Measurements from ENCODE around the gene PCNX2.

The PCNX2 gene, protein sequence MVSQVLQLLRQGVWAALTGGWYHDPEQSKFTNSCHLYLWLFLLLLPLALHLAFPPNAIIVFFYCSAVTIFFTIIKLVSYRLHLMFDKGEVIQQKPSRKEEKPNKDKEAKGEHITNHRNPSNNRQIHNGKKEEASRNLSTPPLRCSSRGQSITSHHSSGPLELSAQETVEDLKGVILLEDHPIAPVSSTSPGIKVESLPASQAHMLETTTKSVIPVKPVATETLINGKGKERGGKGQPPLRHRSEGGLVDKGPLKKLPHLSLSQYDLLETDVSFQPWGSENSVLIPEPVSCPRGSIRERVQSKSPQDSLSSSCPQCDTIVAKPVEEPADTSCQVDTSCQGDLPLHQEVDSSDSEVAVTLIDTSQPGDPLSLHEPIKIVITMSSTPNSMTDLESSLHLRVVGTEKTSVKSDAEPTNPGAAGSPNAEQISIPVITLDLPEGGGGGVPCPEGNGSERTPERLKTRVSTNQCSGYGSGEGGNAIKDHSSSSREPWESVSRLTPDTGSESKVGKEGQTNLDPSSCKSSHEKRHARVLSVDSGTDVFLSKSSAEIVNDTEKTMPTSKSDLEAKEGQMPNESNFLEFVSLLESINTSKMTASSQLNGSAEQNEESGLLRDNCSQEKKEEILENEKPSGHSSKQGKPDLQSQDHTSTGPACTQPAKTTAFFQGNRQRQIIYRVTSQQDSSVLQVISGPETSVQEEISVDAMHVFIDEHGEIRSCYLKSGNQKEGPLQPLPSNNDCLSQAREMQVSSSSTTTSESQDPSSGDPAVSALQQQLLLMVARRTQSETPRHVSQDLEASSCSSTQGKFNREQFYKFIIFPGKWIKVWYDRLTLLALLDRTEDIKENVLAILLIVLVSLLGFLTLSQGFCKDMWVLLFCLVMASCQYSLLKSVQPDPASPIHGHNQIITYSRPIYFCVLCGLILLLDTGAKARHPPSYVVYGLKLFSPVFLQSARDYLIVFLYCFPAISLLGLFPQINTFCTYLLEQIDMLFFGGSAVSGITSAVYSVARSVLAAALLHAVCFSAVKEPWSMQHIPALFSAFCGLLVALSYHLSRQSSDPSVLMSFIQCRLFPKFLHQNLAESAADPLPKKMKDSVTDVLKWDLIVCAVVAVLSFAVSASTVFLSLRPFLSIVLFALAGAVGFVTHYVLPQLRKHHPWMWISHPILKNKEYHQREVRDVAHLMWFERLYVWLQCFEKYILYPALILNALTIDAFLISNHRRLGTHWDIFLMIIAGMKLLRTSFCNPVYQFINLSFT (N-terminal part only)

DNA sequence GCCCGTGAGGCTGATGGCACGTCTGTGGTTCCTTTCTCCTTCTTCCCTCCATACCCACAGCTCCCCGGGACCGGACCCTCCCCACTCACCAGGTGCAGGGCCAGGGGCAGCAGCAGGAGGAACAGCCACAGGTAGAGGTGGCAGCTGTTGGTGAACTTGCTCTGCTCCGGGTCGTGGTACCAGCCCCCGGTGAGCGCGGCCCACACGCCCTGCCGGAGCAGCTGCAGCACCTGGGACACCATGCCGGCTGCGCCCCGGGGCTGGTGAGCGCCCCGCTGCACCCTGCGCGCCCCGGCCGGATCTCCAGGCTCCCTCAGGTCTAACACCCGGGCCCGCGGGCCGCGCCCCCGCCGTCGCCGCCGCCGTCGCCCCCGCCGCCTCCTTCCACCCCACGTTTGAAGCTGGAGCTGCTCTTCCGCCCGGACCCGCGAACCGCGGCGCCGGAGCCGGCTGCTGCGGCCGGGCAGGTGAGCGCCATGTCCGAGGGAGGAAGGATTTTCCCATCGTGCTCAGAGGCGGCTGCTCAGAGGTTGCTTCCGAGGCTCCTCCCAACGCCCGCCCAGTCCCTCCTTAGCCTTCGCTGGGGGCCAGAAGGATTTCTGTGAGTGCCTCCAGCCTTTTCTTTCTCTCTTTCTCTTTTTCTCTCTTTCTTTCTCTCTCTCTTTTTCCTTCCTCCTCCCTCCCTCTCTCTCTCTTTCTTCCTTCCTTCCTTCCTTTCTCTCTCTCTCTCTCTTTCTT lies at the start of gene PCNX2:
Gene PCNX2 (minus strand): TSS at position 489 of the 738 bp plus-strand sequence. CDS start 247 bp downstream, at position 242.
- peak; percentile 88 to 89 for ATAC-seq

DNA sequence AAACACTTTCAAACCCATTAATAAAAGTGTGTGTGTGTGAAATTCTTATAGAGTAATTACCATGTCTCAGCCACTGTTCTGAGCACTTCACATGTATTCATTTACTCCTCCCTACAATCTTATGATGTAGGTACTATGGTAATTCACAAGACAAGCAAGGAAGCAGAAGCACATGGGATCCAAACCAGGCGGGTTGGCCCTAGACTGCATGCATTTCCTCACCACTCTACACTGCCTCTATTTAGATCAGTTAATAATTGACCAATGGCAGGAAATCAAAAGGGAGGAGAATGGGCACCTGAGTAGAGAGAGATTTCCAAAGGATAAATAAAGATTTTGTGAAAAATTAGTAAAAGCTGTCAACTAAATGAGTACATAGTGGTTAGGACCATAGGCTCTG lies 47.7 kb upstream of the PCNX2 start:
- no peak for ATAC-seq

DNA sequence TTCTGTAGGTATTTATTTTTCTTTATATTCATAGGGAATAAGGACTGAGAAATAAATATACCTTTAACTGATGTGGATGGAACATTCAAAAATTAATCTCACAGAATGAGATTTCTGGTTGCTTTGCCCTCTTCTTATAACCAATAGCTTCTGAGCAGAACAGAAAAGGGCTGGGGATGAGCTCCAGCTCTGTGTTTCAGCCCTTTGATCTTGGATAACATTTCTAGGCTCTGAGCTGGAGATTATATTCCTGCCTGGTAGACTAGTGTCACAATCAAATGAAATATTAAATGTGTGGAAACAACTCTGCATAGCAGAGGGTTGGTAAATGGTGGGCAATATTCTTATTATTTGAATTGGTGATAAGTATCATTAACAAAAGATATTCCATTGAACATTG lies 46.6 kb upstream of the PCNX2 start:
- ATAC-seq, result no peak

DNA sequence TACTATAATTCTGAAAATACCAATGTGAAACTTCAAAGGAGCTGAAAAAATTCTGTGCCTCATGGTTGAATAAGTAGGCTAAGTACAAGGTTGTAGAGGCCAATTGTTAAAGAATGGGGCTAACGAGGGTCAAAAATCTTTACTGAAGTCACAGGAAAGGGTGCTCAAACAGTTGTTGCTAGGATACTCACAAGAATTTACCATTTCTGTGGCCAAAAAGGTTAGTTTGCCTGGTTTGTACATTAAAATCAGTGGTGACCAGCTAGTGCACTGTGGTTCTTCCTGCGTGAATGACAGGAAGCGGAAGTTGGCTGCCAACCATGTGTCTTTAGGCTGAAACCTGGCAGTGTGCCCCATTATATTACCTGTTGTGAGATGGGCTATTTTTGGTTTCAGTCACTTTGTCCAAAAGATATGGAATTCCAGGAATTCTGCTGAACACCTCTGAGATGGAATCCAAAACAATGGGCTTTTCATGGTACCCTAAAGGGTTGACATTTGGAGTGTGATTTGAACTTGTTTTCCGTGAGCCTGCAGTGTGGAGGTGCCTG lies 45.5 kb upstream of the PCNX2 start:
- no peak for ATAC-seq

DNA sequence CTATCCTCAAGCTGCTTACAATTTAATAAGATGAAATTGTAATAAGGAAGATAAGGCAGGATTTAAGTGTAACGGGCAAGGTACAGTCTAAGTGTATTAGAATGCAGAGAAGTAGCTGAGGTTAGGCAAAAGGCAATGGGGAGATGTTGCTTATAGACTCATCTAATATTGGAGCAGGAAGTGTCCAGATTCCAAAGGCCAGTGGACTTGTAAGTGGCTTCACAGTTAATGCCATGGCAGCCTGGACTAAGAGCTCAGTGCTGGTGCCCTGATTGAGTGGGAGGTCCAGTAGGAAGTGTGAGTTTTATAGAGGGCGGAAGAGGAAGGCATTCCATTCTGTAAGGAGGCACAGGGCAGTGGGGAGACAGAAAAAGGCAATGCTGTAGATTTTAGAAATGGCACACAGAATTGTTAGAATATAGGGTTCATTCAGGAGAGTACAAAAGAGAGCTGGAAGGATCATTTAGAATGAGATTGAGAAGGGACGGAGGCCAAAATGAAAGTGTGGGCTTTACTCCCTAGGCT lies 44.6 kb upstream of the PCNX2 start:
- no peak for ATAC-seq

DNA sequence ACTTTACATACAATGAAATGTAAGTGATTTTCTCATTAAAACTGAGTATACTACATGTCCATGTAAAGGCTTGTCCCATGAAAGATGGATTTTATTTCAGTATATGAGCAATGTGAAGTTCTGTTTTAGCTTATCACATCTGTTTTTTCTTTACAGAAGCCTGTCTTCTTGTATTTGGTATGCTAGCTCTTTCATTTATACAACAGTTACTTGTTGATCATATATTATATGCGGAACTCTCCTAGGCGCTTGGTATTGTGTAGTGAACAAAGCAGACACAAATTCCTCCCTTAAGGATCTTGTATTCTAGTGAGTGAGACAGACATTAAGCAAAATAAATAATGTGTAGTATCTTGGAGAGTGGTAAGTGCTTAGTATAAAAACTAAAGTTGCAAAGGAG lies 42.6 kb upstream of the PCNX2 start:
- ATAC-seq, result no peak

DNA sequence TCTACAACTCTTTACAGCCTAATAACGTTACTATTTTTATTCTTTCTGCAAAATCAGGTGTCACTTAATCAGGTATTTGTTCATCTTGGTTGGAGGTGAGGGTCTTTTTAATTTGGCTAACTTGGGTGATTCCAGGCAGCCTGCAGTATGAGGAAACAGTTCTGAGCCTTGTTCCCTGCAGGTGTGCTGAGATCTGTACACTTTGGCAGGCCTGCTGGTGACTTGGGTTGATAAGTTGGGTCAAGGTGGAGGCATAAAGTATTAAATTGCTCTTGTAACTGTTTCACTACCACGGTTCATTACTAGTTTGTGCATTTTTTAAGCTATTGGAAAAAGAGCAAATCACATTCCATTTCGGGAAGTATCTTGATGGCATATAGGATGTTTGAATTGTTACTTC lies 42.0 kb upstream of the PCNX2 start:
- ATAC-seq, result no peak

DNA sequence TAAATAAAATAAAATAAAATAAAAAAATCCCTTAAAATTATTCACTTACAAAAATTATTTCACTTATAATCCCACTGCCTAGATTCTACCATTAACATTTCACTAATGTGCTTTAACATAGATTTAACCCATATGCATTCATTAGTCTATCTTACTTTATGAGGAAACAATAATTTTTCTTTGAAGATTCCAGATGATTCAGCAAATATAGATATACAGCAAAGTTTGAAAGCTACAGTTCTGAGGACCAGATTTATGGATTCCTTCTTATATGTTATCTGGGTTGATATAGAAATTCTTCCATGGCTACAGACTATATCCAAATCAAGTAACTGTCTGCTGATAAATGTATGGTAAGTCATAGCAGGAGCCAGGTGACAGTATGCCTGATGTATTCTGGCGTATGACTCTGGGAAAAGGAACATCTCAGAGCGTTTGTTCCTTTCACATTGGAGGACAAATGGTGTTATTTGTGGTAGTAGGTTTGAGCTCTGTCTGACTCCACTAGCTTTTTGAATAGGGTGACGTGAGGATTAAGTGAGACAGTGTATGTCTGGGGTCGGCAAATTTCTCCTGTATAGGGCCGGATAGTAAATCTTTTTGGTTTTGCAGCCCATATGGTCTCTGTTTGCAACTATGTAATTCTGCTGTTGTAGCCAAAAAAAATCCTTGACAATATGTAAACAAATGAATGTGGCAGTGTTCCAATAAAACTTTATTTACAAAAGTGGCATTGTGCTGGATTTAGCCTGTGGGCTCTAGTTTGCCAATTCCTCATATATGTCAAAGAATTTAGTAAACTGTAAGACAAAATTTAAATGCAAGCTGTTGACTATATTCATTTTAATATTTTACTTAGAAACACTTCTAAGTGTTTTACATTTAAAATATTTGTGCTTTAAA lies 41.3 kb upstream of the PCNX2 start:
- no peak for ATAC-seq

DNA sequence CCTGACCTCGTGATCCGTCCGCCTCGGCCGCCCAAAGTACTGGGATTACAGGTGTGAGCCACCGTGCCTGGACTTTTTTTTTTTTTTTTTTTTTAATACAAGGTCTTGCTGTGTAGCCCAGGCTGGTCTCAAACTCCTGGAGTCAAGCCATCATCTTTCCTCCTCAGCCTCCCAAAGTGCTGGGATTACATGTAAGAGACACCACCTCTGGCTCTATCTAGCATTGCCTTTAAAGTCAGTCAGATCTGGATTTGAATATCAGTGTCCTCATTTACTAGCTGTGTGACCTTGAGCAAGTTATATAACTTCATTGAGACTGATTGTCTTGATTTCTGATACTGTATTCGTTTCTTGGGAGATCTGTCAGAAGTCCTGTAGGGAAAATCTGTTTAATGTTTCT lies 38.6 kb upstream of the PCNX2 start:
- no peak for ATAC-seq

DNA sequence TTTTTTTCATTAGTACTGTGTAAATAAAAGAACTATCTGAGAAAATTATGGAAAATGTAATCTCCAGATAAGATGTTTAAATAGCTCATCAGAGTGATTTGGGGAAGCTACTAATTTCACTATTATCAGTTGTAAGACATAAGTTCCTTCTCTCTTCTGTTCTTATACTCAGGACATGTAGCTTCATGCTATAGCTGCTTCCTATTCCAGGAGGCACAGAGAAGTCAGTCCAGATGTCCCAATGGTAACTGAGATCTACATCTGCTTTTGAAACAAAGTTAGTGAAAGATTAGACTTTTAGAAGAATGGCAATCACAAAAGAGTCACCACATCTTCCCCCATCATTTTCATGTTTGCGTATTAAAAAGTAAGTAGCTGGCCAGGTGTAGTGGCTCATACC lies 37.6 kb upstream of the PCNX2 start:
- ATAC-seq, result no peak

DNA sequence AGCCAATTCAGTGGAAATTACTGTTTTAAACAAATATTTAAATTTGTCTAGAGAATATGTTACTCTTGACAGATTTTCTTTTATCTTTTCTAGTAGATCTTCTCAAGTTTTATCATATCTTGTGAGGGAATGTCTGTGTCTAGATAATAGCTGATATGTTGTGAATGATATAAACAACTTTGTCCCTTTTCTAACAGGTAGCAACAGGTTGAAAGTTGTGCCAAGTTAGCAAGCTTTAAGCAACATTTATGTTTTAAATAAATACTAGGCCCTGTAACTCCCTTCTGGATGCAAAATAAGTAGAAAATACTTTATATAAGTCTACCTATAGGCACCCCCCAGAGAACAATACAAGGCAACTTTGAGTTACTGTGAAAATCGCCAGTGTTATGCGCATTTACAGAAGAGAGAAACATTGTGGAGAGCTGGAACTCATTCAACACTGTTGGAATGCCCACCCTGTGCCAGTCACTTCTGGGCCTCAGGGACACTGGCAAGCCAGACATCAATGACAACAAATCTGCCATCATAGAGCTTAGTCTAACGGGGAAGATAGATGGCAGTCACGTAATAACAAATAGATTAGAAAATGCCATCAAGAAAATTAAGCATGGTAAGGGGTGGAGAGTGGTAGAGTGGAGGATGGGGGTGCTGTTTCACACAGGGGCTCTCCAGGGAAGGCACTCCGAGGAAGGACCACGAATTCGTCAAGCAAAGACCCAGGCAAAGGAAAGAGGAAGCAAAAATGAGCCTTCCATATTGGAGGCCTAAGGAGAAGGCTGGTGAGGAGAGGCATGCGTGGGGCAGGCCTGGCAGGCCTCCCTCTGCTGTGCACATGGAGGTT lies 36.4 kb upstream of the PCNX2 start:
- no peak for ATAC-seq

DNA sequence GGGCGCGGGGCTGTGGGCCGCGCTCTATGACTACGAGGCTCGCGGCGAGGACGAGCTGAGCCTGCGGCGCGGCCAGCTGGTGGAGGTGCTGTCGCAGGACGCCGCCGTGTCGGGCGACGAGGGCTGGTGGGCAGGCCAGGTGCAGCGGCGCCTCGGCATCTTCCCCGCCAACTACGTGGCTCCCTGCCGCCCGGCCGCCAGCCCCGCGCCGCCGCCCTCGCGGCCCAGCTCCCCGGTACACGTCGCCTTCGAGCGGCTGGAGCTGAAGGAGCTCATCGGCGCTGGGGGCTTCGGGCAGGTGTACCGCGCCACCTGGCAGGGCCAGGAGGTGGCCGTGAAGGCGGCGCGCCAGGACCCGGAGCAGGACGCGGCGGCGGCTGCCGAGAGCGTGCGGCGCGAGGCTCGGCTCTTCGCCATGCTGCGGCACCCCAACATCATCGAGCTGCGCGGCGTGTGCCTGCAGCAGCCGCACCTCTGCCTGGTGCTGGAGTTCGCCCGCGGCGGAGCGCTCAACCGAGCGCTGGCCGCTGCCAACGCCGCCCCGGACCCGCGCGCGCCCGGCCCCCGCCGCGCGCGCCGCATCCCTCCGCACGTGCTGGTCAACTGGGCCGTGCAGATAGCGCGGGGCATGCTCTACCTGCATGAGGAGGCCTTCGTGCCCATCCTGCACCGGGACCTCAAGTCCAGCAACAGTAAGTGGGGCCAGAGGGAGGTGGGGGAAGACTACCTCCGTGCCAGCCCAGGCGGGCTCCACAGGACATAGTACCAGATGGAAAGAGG lies 32.8 kb upstream of the PCNX2 start:
- ATAC-seq, result peak; percentile 8 to 15

DNA sequence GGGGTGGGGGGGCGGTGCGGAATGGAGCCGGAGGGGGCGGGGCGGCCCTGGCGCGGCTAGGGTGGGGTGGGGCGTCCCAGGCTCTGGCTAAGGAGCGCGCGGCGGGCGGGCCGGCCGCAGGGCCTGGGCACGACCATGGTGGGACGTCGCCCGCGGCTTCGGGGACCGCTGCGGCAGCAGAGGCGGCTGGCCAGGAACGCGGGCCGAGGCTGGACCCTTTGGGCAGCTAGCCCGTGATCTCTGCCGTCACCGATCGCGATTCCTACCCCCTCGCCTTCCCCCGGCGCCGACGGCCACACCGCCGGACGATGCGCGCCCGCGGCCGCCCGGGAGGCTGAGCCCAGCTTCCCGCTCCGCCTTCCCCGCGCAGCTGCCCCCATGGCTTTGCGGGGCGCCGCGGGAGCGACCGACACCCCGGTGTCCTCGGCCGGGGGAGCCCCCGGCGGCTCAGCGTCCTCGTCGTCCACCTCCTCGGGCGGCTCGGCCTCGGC lies 32.2 kb upstream of the PCNX2 start, which contains the start of gene MAP3K21:
Gene MAP3K21 (plus strand): TSS at position 74 of the 491 bp plus-strand sequence. CDS start 305 bp downstream, at position 379.
- peak; percentile 34 to 50 for ATAC-seq

DNA sequence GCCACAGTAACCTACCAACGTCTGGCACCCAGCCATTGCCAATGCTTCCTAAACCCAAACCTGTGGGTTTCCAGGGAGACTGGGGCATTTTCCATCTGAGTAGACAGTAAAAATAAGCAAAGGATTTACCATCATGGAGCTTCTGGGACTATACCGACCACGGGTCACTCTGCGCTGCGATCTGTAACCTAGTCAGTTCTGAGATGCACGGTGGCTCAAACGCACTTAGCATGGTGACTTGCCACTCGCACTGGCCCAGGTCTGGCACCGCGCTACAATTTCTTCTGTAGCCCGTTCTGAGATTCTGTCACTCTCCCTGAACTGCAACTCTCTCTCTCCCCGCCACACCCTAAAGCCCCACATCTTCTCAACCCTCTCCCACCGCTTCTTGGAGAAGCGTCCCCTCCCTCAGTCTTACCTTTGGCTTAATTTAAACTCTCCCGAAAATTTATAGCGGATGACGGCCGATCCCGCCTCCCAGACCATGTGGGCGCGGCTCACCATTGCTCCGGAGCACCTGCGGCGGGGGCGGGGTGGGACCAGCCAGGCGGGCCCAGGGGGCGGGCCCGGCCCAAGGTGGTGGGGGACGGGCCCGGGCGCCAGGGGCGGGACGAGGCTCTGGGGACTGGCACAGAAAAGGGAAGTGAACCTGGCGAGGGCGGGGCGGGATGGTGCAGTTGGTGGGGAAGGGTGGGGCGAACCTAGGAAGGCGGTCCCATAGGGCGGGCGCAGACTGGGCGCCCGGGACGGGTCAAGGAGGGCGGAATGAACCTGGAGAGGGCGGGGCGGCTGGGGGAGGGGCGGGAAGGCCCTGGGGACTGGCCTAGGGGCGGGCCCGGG lies 31.5 kb upstream of the PCNX2 start:
- peak; percentile 92 for ATAC-seq

DNA sequence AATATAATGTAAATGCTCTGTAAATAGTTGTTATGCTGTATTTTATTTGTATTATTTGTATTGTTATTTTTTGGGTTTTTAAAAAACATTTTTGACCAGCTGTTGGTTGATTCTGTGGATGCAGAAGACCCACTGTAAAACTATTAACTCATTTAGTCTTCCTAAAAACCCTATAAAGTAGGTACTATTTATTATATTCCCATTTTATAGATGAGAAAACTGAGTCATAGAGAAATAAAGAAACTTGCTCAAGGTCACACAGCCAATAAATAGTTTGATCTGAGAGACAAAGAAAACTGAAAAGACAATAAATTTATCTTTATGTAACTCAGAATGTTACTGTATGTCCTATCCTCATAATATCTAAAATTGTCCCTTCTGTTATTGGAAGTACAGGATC lies 30.8 kb upstream of the PCNX2 start:
- ATAC-seq, result no peak

DNA sequence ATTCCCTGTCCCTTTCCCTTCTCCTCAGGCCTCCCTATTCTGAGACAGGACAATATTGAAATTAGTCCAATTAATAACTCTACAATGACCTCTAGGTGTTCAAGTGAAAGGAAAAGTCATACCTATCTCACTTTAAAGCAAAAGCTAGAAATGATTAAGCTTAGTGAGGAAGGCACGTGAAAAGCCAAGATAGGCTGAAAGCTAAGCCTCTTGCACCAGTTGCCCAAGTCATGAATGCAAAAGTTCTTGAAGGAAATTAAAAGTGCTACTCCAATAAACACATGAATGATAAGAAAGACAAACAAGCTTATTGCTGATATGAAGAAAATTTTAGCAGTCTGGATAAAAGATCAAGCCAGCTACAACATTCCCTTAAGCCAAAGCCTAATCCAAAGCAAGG lies 28.2 kb upstream of the PCNX2 start:
- no peak for ATAC-seq

DNA sequence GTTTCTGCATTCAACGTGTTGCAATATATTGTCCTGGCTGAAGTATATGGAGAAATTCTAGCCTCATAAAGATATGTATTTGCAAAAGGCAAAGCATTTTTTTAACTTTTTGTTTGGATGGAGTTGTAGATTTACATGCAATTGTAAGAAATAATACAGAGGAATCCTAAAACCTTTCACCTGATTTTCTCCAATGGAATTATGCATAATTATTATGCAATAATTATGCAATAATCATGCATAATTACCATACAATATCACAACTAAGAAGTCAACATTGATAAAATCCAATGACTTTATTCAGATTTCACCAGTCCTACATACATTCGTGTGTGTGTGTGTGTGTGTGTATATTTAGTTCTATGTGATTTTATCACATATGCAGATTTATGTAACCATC lies 24.5 kb upstream of the PCNX2 start:
- no peak for ATAC-seq

DNA sequence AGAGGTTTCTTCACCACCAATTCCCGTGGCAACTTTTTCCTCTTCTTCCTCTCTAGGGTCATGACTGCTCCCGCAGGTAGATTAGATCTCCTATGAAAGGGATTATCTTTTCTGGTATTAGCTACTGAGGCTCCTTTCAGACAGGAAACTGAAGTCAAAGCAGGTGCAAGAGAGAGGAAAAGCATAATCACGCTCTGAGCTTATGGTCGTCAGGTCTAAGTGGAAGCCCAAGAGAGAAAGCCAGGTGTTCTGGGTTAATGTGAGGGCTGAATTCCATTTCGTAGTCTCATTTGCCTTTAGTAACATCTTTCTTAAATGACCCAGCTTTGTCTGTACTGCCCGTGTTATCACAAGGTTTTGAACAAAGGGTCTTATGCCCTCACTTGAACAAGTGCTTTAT lies 23.7 kb upstream of the PCNX2 start:
- ATAC-seq, result no peak
